Esophagus muscularis mucosa (tissue), 4 donors: ENCODE data around the gene ZNF580. TPM values are rescaled to one million over a fixed set of nuclear protein-coding genes. Genes with fewer than 3 reads are reported as not detected.

Experiments used
- DNase-seq: peaks from one replicate; pipeline ENCODE4 v3.0.0-alpha.2; 2017; ENCODE audit errors: extremely low spot score
- H3K27ac ChIP-seq, 4 donors: fragments of 200-600 bp; sonication (generic); replicated peaks in 1 of 4; 1 replicate in 3 of 4; 2 replicates in 1 of 4; pipeline ENCODE4 v1.5.1; 2016 to 2019; ENCODE audit warnings: mild to moderate bottlenecking in 1 of 4
- H3K27me3 ChIP-seq, 4 donors: fragments of 200-600 bp; sonication (generic); one replicate each; pipeline versions ENCODE4 v1.5.1 to v1.6.0; 2016 to 2019
- H3K36me3 ChIP-seq, 4 donors: fragments of 200-600 bp; sonication (generic); one replicate each; pipeline ENCODE4 v1.5.1; 2016 to 2019
- H3K4me1 ChIP-seq, 4 donors: fragments of 200-600 bp; sonication (generic); one replicate each; pipeline ENCODE4 v1.5.1; 2016 to 2019
- H3K4me3 ChIP-seq, 4 donors: fragments of 200-600 bp; sonication (generic); 1 replicate in 2 of 4; 2 replicates in 2 of 4; pipeline ENCODE4 v1.5.1; 2016 to 2019; ENCODE audit warnings: mild to moderate bottlenecking in 4 of 4, moderate library complexity in 1 of 4
- H3K9me3 ChIP-seq, 4 donors: fragments of 200-600 bp; sonication (generic); 1 replicate in 3 of 4; 2 replicates in 1 of 4; pipeline ENCODE4 v1.5.1; 2016 to 2019
- EP300 ChIP-seq: sonication (generic); formaldehyde crosslinking; IDR thresholded peaks from one replicate; pipeline ENCODE4 v1.6.1; 2017; ENCODE audit warnings: antibody characterized with exemption
- POLR2A ChIP-seq: fragments of 450-650 bp; IDR thresholded peaks from one replicate; pipeline ENCODE4 v1.6.1; 2017; ENCODE audit warnings: antibody characterized with exemption, moderate library complexity, mild to moderate bottlenecking, low read depth
- POLR2AphosphoS5 ChIP-seq, 2 donors: sonication (generic); formaldehyde crosslinking; IDR thresholded peaks; one replicate each; pipeline ENCODE4 v1.6.1; 2017; ENCODE audit warnings: antibody characterized with exemption in 2 of 2
- WGBS: methylation state at CpG from one replicate; pipeline ENCODE4 v1.1.5; 2018; 5-methylcytosine and 5-hydroxymethylcytosine counted together
- intact Hi-C: fragments of 100-400 bp; cut with DNase I; formaldehyde crosslinking; loops from one replicate; pipeline ENCODE4 v1.15.1; 2023
- total RNA-seq, 4 donors: library from RNA; depleted of rRNA; stranded (reverse); fragments of >200 nt; gene quantifications; one replicate each; pipeline versions ENCODE4 v1.1.0 to v1.2.1, GENCODE V29; 2016
- TF ChIP-seq, protein P1 (sequence below), 3 experiments: fragments of 200-600 bp in 2 of 3; fragments of 450-650 bp in 1 of 3; sonication (generic) in 2 of 3; IDR thresholded peaks; one replicate each; pipeline ENCODE4 v1.5.1; 2017 to 2019; ENCODE audit warnings: antibody characterized with exemption in 3 of 3, mild to moderate bottlenecking in 2 of 3, moderate library complexity in 1 of 3

The ZNF580 gene
- total RNA-seq, 4 donors from 2014 or later, result 38.3 to 66.8 (median 43.1) TPM

- H3K27me3 ChIP-seq, result no peaks in the 10 kb centered on the region
- intact Hi-C loops, result no loop called here
- peaks cover 5 to 42% (median 33%) of the 10 kb centered on the region in 4 donors for H3K4me1 ChIP-seq
- peaks cover 6 to 38% (median 29%) of the 10 kb centered on the region in 4 donors for H3K36me3 ChIP-seq
- H3K9me3 ChIP-seq, result no peaks in the 10 kb centered on the region
- no peak overlapping the region for H3K4me3 ChIP-seq
- DNase-seq, result no peak
- TF ChIP-seq, protein P1, sequence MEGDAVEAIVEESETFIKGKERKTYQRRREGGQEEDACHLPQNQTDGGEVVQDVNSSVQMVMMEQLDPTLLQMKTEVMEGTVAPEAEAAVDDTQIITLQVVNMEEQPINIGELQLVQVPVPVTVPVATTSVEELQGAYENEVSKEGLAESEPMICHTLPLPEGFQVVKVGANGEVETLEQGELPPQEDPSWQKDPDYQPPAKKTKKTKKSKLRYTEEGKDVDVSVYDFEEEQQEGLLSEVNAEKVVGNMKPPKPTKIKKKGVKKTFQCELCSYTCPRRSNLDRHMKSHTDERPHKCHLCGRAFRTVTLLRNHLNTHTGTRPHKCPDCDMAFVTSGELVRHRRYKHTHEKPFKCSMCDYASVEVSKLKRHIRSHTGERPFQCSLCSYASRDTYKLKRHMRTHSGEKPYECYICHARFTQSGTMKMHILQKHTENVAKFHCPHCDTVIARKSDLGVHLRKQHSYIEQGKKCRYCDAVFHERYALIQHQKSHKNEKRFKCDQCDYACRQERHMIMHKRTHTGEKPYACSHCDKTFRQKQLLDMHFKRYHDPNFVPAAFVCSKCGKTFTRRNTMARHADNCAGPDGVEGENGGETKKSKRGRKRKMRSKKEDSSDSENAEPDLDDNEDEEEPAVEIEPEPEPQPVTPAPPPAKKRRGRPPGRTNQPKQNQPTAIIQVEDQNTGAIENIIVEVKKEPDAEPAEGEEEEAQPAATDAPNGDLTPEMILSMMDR (IDR thresholded peaks at IDR 0.05), result no peak
- no peak for TF ChIP-seq POLR2A
- TF ChIP-seq POLR2AphosphoS5 (IDR thresholded peaks at IDR 0.05), result no peak
- no peak for TF ChIP-seq EP300
- 93% methylated on average over 45 of the region's 55 CpGs for WGBS
- no peak overlapping the region for H3K27ac ChIP-seq
Observed at GRCh38 chr19:55621673-55622231, 19.1 kb upstream of the ZNF580 start.

- intact Hi-C loops, result no loop called here
- no peak overlapping the region for H3K27ac ChIP-seq
- H3K4me3 ChIP-seq, result no peak overlapping the region
- WGBS, result 88% methylated on average over 7 of the region's 40 CpGs
- H3K27me3 ChIP-seq, result no peaks in the 10 kb centered on the region
- TF ChIP-seq EP300 (no peak), POLR2A (no peak), POLR2AphosphoS5 (IDR thresholded peaks at IDR 0.05) (no peak)
- TF ChIP-seq, protein P1 (IDR thresholded peaks at IDR 0.05), result no peak
- peaks cover 5 to 42% (median 33%) of the 10 kb centered on the region in 4 donors for H3K4me1 ChIP-seq
- H3K9me3 ChIP-seq, result no peaks in the 10 kb centered on the region
- no peak for DNase-seq
- H3K36me3 ChIP-seq, result peaks cover 6 to 32% (median 22%) of the 10 kb centered on the region in 4 donors
Observed at GRCh38 chr19:55622242-55622969, 18.4 kb upstream of the ZNF580 start.

DNA sequence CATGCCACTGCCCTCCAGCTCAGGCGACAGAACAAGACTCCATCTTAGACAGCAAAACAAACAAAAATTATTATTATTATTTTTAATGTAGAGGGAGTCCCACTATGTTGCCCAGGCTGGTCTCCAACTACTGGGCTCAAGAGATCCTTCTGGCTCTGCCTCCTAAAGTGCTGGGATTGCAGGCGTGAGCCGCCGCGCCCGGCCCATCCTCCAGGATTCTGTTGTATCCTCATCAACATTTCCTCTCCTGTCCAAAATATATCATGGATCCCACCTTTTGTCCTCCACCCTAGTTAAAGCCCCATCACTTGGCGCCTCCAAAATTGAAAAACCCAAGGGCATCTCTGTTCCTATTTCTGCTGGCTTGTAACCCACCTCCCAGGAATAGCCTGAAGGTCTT lies 17.7 kb upstream of the ZNF580 start:
- intact Hi-C loops, result no loop called here
- WGBS, result 98% methylated on average over 7 of the region's 7 CpGs
- peak overlapping the region in 2 of 4 donors; percentile 96 for H3K27ac ChIP-seq
- no peak for DNase-seq
- TF ChIP-seq EP300, result no peak
- no peak for TF ChIP-seq POLR2A
- TF ChIP-seq, protein P1 (IDR thresholded peaks at IDR 0.05), result no peak
- TF ChIP-seq POLR2AphosphoS5 (IDR thresholded peaks at IDR 0.05), result no peak
- H3K27me3 ChIP-seq, result no peaks in the 10 kb centered on the region
- peaks cover 5 to 42% (median 33%) of the 10 kb centered on the region in 4 donors for H3K4me1 ChIP-seq
- H3K4me3 ChIP-seq, result no peak overlapping the region
- no peaks in the 10 kb centered on the region for H3K9me3 ChIP-seq
- peaks cover 6 to 25% (median 15%) of the 10 kb centered on the region in 4 donors for H3K36me3 ChIP-seq

GRCh38 chr19:55623561-55623960 lies 17.2 kb upstream of the ZNF580 start:
- no peak for DNase-seq
- TF ChIP-seq EP300, result no peak
- TF ChIP-seq, protein P1 (IDR thresholded peaks at IDR 0.05), result no peak
- TF ChIP-seq POLR2AphosphoS5 (IDR thresholded peaks at IDR 0.05), result no peak
- no peak for TF ChIP-seq POLR2A
- Histone ChIP-seq H3K36me3 (peaks cover 6 to 24% (median 15%) of the 10 kb centered on the region in 4 donors), H3K27ac (peak overlapping the region; percentile 90 to 96 (median 94)), H3K27me3 (no peaks in the 10 kb centered on the region), H3K4me1 (peaks cover 5 to 42% (median 32%) of the 10 kb centered on the region in 4 donors), H3K4me3 (peak overlapping the region in 3 of 4 donors; percentile 59 to 77 (median 66)), H3K9me3 (no peaks in the 10 kb centered on the region)
- intact Hi-C loops, result no loop called here
- 58% methylated on average over 7 of the region's 7 CpGs for WGBS
